SHP77 treated with DMSO at 0.1 percent for 48 hours (cell line): Measurements from ENCODE around the gene LAMTOR2.

Experiments used
- DNase-seq: peaks from one replicate; lab custom pipeline; 2025; lab: John Stamatoyannopoulos, UW

The LAMTOR2 gene

GRCh38 chr1:156076609-156077429, 22.2 kb downstream of the LAMTOR2 start:
- no peak for DNase-seq

DNA sequence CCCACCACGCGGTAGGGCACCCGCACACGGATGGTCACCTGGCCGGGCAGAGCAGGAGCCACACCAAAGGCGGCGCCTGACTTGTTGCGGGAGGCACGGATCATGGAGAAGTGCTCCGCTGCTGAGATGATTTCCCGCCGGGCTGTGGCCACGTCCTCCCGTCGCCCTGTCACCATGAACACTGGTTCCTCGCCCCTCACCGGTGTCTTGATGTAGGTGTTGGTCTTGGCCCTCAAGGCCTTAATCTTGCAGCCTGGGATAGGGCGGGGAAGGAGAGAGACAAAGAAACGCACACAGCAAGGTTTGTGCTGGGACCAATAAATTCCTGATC, 22.8 kb downstream of the LAMTOR2 start:
- no peak for DNase-seq

DNA sequence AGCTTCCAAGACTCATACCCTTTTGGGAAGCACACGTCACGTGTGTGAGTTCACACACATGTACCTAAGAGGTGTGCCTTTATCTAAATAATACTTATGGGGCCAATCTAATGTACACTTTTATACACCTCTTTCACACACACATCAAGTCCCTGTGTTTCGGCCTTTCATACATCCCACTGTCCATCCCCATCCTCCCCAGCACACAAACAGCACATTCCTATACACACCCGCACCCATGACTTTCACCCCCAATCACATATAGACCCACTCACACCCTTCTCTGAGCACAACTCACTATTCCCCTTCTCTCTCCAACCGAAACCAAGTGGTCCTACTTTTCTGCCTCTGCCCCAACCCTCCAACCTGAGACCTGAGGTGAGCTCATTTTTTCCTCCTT, 24.1 kb downstream of the LAMTOR2 start:
- no peak for DNase-seq

DNA sequence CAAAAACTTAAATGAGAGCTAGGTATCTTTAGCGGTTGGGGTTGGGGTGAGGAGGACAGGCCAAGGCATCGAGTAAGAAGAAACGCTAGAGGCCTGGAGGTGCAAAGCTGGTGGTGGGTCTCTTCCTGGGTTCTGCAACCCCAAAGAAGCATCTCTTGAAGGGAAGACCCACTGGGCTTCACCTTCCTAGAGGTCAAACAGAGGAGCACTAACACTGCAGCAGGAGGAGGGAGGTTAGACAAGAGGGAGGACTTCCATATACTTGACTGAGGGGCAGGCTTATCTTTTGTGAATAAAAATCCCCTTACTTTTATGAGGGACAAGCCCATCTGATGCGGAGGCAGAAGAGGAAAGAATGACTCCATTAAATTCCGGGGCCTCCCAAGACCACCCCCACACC, 25.2 kb downstream of the LAMTOR2 start:
- no peak for DNase-seq

DNA sequence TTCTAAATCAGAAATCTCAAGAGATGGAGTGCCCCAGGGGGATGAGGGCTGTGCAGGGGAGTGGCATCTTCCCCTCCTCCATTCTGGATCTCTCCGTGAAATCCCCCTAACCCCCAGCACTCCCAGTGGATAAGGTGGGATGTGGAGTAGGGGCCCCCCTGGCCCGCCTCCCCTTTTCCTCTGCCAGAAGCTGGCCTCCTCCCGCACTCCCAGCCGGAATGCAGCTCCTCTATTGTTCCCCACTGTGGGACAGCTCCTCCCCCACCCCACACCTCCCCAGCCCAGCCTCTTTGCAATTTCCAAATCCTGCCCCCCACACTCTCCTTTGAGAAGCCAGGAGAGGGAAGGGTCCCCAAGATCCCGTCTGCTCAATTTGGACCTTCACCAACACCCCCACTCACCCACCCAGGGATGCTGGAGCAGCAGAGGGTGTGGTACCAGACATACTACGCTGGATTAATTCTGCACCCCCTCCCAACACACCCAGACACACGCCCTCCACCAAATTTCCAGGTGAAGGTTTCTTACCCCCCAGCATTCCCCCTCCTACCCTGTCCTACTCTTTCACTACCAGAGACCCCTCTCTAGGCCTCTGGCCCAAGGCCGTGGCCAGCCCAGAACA, 25.8 kb downstream of the LAMTOR2 start:
- no peak for DNase-seq

DNA sequence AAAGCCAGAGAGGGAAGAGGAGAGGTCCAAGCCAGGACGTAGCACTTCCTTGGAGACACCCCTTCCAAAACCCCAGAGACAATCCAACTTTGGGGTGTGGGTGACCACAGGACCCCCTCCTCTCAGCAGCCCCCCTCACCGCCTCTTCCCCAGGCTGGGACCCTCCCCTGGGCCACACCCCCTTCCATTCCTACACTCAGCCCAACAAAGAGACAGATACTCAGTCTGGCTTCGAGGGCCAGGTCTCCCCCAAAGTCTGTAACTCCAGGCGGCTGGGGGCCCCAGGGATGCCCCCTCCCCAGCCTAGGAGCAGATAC, 26.2 kb downstream of the LAMTOR2 start:
- DNase-seq: no peak

GRCh38 chr1:156081180-156081916, 26.8 kb downstream of the LAMTOR2 start:
- DNase-seq: no peak

- DNase-seq: no peak
Observed at GRCh38 chr1:156081917-156082308, 27.3 kb downstream of the LAMTOR2 start.

DNA sequence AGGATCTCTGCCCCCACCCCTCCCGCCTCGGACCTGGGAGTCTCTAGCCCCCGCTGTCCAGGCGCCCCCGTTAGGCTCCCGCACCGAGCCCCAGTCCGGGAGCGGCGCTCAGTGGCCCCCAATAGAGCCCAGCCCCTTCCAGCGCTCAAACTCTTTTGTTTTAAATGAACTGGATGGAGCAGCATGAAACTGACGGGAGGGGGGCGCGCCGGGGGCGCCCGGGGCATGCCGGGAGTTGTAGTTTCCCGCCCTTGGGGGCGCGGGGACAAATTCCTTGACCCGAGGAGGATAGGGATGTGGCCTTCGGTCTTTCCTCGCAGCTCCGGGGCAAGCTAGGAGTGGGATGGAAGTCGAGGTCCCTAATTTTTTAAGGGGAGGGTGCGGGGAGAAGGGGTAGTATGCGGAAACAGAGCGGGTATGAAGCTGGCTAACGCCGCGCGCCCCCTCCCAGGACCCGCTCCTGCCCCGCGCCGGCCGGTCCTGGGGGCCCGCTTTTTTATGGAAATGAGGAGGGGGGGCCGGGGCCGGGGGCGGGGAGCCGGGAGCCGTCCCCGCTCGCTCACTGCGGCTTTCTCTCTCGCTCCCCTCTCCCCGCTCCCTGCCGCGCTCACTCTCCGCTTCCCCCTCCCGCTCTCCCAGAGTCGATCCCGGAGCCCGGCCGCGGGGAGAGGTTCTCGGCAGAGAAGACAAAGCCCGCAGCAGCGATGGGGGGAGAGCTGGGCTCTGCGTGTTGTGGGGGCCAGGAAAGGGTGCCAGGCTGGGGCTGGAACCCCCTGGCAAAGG, 27.9 kb downstream of the LAMTOR2 start, which contains the start of gene MEX3A:
Gene MEX3A (minus strand): TSS at position 157 of the 783 bp plus-strand sequence. CDS start 467 bp downstream, outside the sequence.
- DNase-seq: peak; percentile 75

DNA sequence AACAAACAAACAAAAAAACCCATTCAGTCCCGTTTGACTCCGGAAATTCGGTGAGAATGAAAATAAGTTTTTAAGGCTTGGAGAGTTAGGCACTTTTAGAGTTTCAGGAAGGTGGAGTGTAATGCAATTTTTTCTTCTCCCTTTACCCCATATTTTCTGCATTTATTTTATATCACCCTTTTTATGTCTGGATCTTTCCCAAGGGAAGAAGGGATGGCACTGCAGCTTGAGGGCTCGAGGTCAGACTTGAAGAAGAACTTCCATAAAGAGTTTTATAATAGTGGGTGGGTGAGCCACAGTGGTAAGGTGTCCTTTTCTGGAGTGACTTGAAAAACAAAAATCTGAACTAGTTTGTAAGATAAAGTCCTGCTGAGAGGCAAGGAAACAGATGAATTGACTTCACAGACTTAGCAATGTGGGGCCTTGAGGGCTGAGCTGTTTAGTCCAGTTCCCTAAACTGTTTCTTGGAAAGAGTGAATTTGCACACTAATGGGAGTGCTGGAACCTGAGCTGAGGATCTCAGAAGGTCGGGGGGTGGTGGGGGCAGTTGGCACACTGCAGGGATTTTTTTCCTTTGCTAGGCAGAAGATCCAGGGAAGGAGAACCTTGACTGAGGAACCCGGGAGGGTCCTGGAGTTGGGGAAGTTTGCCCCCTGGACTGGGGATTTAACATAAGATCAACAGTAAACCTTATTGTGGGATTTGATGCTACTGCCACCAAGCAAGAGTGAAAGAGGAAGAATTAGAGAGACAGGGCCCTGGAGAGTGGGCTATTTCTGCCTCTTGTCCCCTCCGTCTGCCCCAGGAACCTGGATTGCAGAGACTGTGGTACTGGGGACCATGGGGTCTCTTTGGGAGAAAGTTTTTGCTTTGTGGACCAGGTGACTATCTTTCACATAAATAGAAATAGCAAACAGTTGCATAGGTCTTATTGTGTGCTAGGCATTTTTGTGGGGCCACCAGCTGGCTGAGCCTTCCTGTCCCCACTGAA, 29.5 kb downstream of the LAMTOR2 start:
- no peak for DNase-seq

- no peak for DNase-seq
Observed at GRCh38 chr1:156086256-156086662, 31.7 kb downstream of the LAMTOR2 start.

DNA sequence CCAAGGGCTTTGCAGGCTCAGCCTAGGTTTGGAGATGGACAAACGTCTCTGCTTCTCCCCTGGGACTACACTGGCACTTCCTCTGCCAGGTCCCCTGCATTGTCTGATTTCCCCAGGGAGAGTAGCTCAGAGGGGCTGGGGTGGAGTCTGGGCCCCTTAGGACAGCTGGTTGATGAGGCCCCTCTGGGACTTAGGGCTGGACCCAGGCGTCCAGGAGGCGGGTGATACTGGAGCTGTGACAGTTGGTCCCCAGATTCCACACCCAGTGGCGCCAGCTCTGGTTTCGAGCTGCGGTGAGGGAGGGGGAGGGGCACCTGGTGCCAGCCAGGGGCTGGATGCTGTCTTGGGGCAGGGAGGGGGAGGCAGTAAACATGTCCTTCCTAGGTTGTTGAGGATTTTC, 35.1 kb downstream of the LAMTOR2 start:
- DNase-seq: no peak

- DNase-seq: no peak
Observed at GRCh38 chr1:156090138-156090839, 35.7 kb downstream of the LAMTOR2 start.

DNA sequence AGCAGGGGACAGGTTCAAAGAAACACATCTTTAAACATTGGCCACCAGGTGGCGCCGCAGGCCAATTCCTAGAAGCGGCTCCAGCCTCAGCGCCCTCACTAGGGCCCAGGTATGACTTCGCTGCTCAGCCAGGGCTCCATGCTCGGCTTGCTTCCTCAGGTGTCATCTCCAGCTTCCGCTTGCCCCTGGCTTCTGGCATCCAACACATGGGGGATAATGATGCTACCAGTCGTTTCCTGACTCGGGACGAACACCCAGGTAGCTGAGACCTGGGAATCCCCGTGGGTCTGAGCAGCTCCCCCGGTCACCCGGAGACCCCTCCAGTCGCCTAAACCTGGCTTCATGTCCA, 36.2 kb downstream of the LAMTOR2 start:
- peak; percentile 65 for DNase-seq

DNA sequence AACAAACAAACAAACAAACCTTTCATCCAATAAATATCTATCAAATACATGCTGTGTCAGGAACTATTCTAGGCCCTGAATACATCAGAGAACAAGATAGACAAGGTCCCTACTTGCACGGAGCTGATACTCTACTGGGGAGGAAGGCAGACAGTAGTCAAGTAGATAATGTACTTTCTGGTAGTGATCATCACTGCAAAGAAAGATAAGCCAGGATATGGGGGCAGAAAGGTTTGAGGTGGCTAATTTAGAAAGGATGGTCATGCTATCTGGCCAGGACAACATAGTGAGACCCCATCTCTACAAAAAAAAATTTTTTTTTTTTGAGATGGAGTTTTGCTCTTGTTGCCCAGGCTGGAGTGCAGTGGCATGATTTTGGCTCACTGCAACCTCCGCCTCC, 37.0 kb downstream of the LAMTOR2 start:
- DNase-seq: no peak

GRCh38 chr1:156095906-156096508, 41.4 kb downstream of the LAMTOR2 start:
- no peak for DNase-seq

DNA sequence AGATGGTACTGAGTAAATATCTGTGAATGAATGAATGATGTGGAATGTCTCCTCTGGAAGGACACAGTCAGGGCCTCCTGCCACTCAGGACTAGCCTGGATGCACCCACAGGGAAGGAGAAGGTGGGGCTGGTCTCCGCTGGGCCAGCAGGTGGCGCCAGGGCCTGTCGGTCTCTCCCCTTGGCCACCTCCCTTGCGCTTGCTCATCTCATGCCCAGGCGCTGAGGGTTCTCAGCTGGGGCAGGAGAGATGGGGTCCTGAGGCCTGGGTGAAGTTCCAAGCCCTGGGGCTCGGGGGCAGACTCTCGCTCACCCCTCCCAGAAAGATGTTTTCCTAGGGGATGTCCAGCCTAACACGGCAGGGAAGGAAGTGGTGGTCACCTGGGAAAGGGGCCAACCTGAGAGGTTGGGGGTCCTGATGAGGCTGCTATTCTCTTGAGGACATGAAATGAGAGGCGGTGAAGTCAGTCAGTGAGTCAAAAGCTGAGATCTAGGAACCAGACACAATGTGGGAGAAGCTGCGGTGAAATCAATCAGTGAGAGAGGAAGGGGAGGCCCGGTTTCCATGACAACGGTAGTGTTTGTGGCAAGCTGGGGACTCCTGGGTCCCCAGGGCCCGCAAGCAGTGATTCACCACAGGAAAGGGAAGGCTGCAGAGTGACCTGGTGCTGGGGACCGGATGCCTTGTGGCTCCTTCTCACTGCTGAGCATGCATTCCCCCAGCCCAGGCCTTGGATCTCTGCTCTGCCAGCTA, 42.2 kb downstream of the LAMTOR2 start:
- peak; percentile 84 for DNase-seq

GRCh38 chr1:156097499-156098178, 43.1 kb downstream of the LAMTOR2 start:
- DNase-seq: no peak

- DNase-seq: no peak
Observed at GRCh38 chr1:156098784-156099183, 44.2 kb downstream of the LAMTOR2 start.
